Transverse colon (tissue), 4 donors: ENCODE data around the gene ASCL4. TPM values are rescaled to one million over a fixed set of nuclear protein-coding genes. Genes with fewer than 3 reads are reported as not detected.
A peak's percentile ranks its signal among the peaks of the same experiment; 100 is the strongest.

Source experiments
- DNase-seq: peaks from one replicate; pipeline ENCODE4 v3.0.0-alpha.2; 2019
- H3K27ac ChIP-seq, 4 donors: fragments of 200-600 bp; sonication (generic); 2 replicates each; pipeline ENCODE4 v1.5.1; 2016 to 2018; ENCODE audit warnings: inconsistent platforms in 4 of 4
- H3K27me3 ChIP-seq: fragments of 200-600 bp; sonication (generic); 2 replicates; pipeline ENCODE4 v1.5.1; 2017; ENCODE audit warnings: inconsistent platforms
- H3K36me3 ChIP-seq, 4 donors: fragments of 200-600 bp; sonication (generic); 2 replicates each; pipeline ENCODE4 v1.5.1; 2017 to 2019; ENCODE audit warnings: inconsistent platforms in 4 of 4
- H3K4me1 ChIP-seq, 4 donors: fragments of 200-600 bp; sonication (generic); 2 replicates each; pipeline ENCODE4 v1.5.1; 2017 to 2020; ENCODE audit warnings: inconsistent platforms in 4 of 4
- H3K4me3 ChIP-seq, 4 donors: fragments of 200-600 bp; sonication (generic); 1 replicate in 1 of 4; 2 replicates in 3 of 4; pipeline versions ENCODE4 v1.5.1 to v1.6.1; 2017 to 2019; ENCODE audit warnings: inconsistent platforms in 4 of 4
- H3K9me3 ChIP-seq, 2 donors: fragments of 200-600 bp; sonication (generic); 2 replicates each; pipeline ENCODE4 v1.5.1; 2017 to 2019; ENCODE audit warnings: inconsistent platforms in 2 of 2
- CTCF ChIP-seq, 5 experiments: fragments of 200-600 bp in 3 of 5; fragments of 450-650 bp in 2 of 5; sonication (generic) in 3 of 5; IDR thresholded peaks; 1 replicate in 2 of 5; 2 replicates in 3 of 5; pipeline ENCODE4 v1.5.1; 2016 to 2017; ENCODE audit warnings: antibody characterized with exemption in 5 of 5, inconsistent platforms in 3 of 5, mild to moderate bottlenecking in 2 of 5, moderate library complexity in 1 of 5
- EP300 ChIP-seq: sonication (generic); formaldehyde crosslinking; IDR thresholded peaks from one replicate; pipeline ENCODE4 v1.6.1; 2017; ENCODE audit warnings: antibody characterized with exemption, low read depth
- POLR2A ChIP-seq: fragments of 450-650 bp; IDR thresholded peaks from one replicate; pipeline ENCODE4 v1.6.1; 2016; ENCODE audit warnings: antibody characterized with exemption, mild to moderate bottlenecking, moderate library complexity
- POLR2AphosphoS5 ChIP-seq, 3 donors: sonication (generic); formaldehyde crosslinking; IDR thresholded peaks; one replicate each; pipeline ENCODE4 v1.6.1; 2016; ENCODE audit warnings: antibody characterized with exemption in 3 of 3
- WGBS, 2 donors: methylation state at CpG; one replicate each; pipeline ENCODE4 v1.1.5; 2018; ENCODE audit warnings: low coverage in 1 of 2; 5-methylcytosine and 5-hydroxymethylcytosine counted together
- in situ Hi-C, 4 donors: fragments of 200-750 bp; cut with MboI; loops; one replicate each; pipeline versions ENCODE4 v1.15.0 to v1.15.1; 2017; ENCODE audit warnings: low sequenced_read_pairs in 3 of 4, low pct_ligation_motif_present in 1 of 4, low pct_unique_long_range_greater_than_20kb in 1 of 4
- intact Hi-C: fragments of 100-400 bp; cut with DNase I; formaldehyde crosslinking; loops from one replicate; pipeline ENCODE4 v1.15.1; 2023; ENCODE audit warnings: low total_unique reads
- total RNA-seq, 4 donors: library from RNA; depleted of rRNA; stranded (reverse); fragments of >200 nt; gene quantifications; one replicate each; pipeline ENCODE4 v1.1.0, GENCODE V29; 2016

Gene ASCL4
- total RNA-seq, 4 donors from 2014 or later = not detected

- Histone ChIP-seq H3K27ac (no peak overlapping the region), H3K9me3 (no peaks in the 10 kb centered on the region), H3K27me3 (no peaks in the 10 kb centered on the region), H3K4me1 (no peaks in the 10 kb centered on the region), H3K4me3 (no peak overlapping the region), H3K36me3 (peaks cover 0 to 33% (median 16%) of the 10 kb centered on the region in 4 donors)
- 89% methylated on average over 3 of the region's 3 CpGs; no CpG with 5 or more reads in 1 of the 2 donors for WGBS, 2 donors
- intact Hi-C loops = no loop called here
- in situ Hi-C loops = no loop called here
- DNase-seq = no peak
- TF ChIP-seq CTCF (IDR thresholded peaks at IDR 0.05) (no peak), EP300 (no peak), POLR2AphosphoS5 (IDR thresholded peaks at IDR 0.05) (no peak), POLR2A (no peak)
Measured at GRCh38 chr12:107732365-107732764, 42.1 kb upstream of the ASCL4 start.

GRCh38 chr12:107734139-107734538 is 40.4 kb upstream of the ASCL4 start:
- TF ChIP-seq EP300 (no peak), CTCF (IDR thresholded peaks at IDR 0.05) (no peak), POLR2AphosphoS5 (IDR thresholded peaks at IDR 0.05) (no peak), POLR2A (no peak)
- in situ Hi-C loops = no loop called here
- H3K9me3 ChIP-seq = no peaks in the 10 kb centered on the region
- intact Hi-C loops = no loop called here
- H3K4me1 ChIP-seq = no peaks in the 10 kb centered on the region
- WGBS, 2 donors = 84 to 87% methylated on average over 5 of the region's 5 CpGs
- H3K27me3 ChIP-seq = no peaks in the 10 kb centered on the region
- no peak for DNase-seq
- H3K4me3 ChIP-seq = no peak overlapping the region
- no peak overlapping the region for H3K27ac ChIP-seq
- H3K36me3 ChIP-seq = peaks cover 0 to 51% (median 24%) of the 10 kb centered on the region in 4 donors

GRCh38 chr12:107735763-107736162 is 38.7 kb upstream of the ASCL4 start:
- DNase-seq = no peak
- no peak overlapping the region for H3K27ac ChIP-seq
- no peaks in the 10 kb centered on the region for H3K27me3 ChIP-seq
- H3K4me3 ChIP-seq = no peak overlapping the region
- no peaks in the 10 kb centered on the region for H3K9me3 ChIP-seq
- no peaks in the 10 kb centered on the region for H3K4me1 ChIP-seq
- in situ Hi-C loops (no loop called here), intact Hi-C loops (no loop called here)
- TF ChIP-seq POLR2A (no peak), EP300 (no peak), CTCF (IDR thresholded peaks at IDR 0.05) (no peak), POLR2AphosphoS5 (IDR thresholded peaks at IDR 0.05) (no peak)
- WGBS, 2 donors = 86 to 100% methylated on average over 2 of the region's 2 CpGs
- H3K36me3 ChIP-seq = peaks cover 0 to 65% (median 32%) of the 10 kb centered on the region in 4 donors

- no peaks in the 10 kb centered on the region for H3K27me3 ChIP-seq
- no peak overlapping the region for H3K4me3 ChIP-seq
- DNase-seq = peak; percentile 15
- WGBS, 2 donors = 78 to 86% methylated on average over 4 of the region's 4 CpGs
- intact Hi-C loops = no loop called here
- no peak overlapping the region for H3K27ac ChIP-seq
- peaks cover 0 to 77% (median 38%) of the 10 kb centered on the region in 4 donors for H3K36me3 ChIP-seq
- in situ Hi-C loops = no loop called here
- H3K4me1 ChIP-seq = no peaks in the 10 kb centered on the region
- H3K9me3 ChIP-seq = no peaks in the 10 kb centered on the region
- TF ChIP-seq CTCF (IDR thresholded peaks at IDR 0.05) (no peak), POLR2AphosphoS5 (IDR thresholded peaks at IDR 0.05) (no peak), EP300 (no peak)
Measured at GRCh38 chr12:107736914-107737313, 37.6 kb upstream of the ASCL4 start.
